GM12892 (cell line): ENCODE measurements around the gene MUC12.
"Not testable (repeated sequence)": the region's sequence is repeated elsewhere in the genome, so short reads cannot be mapped to it uniquely, and the experiment has no call there.

ENCODE experiments used
- POLR2A ChIP-seq: IDR thresholded peaks from 2 replicates; pipeline ENCODE4 v1.6.1; 2011; ENCODE audit warnings: low read depth, low read length, control low read depth
- TAF1 ChIP-seq: IDR thresholded peaks from 2 replicates; pipeline ENCODE4 v1.6.1; 2011; ENCODE audit warnings: low read depth, mild to moderate bottlenecking, control low read depth, low read length, borderline replicate concordance

DNA sequence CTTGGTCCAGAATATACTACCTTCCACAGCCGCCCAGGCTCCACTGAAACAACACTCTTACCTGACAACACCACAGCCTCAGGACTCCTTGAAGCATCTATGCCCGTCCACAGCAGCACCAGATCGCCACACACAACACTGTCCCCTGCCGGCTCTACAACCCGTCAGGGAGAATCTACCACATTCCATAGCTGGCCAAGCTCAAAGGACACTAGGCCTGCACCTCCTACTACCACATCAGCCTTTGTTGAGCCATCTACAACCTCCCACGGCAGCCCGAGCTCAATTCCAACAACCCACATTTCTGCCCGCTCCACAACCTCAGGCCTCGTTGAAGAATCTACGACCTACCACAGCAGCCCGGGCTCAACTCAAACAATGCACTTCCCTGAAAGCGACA lies 22.9 kb downstream of the MUC12 start:
- TF ChIP-seq POLR2A, TAF1: not testable (repeated sequence)
